MG63 (cell line): ENCODE measurements around the gene PELO. TPM values are rescaled to one million over a fixed set of nuclear protein-coding genes. Genes with fewer than 3 reads are reported as not detected.

Experiments used
- DNase-seq: peaks from one replicate; pipeline ENCODE4 v3.0.0-alpha.2; 2020
- H3K27me3 ChIP-seq: fragments of 250-450 bp; sonication (Bioruptor Pico); 2 replicates; pipeline ENCODE4 v1.5.1; 2020; ENCODE audit warnings: mild to moderate bottlenecking, moderate library complexity
- H3K36me3 ChIP-seq: fragments of 250-450 bp; sonication (Bioruptor Pico); 2 replicates; pipeline ENCODE4 v1.5.1; 2020; ENCODE audit warnings: mild to moderate bottlenecking, moderate library complexity
- H3K4me3 ChIP-seq: fragments of 250-450 bp; sonication (Bioruptor Pico); 2 replicates; pipeline ENCODE4 v1.5.1; 2020; ENCODE audit warnings: mild to moderate bottlenecking, moderate library complexity
- H3K9me3 ChIP-seq: fragments of 250-450 bp; sonication (Bioruptor Pico); 2 replicates; pipeline ENCODE4 v1.5.1; 2020; ENCODE audit warnings: mild to moderate bottlenecking, moderate library complexity
- total RNA-seq: library from RNA; depleted of rRNA; stranded (reverse); fragments of >200 nt; shearing (Covaris generic); gene quantifications from 2 replicates; pipeline ENCODE4 v1.2.3, GENCODE V29; 2014; ENCODE audit warnings: low replicate concordance; rRNA removed

The PELO gene
- total RNA-seq, 1 experiment from 2014 or later: 23.9 TPM

- H3K36me3 ChIP-seq: no peaks in the 10 kb centered on the region
- H3K27me3 ChIP-seq: no peaks in the 10 kb centered on the region
- no peaks in the 10 kb centered on the region for H3K9me3 ChIP-seq
- no peak for DNase-seq
- no peak overlapping the region for H3K4me3 ChIP-seq
These were observed 46.6 kb downstream of the PELO start for GRCh38 chr5:52834320-52834719.

DNA sequence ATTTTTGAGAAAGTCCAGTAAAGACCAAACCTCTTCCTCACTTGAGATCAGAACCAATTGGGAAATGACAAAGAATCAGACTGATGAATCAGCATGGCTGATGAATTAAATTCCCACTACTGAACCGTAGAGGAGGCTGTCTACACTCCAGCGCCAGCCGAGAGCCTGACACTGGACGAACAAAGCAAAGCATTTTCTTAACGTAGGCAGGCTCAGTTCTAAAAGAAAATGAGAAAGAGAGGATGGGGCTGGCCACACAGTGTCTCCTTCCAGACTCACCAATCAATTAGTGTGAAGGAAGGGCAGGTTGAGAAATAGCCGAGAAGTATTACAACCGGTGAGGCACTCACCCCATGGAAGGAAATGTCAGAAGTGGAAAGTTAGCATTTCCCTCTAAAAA lies 49.4 kb downstream of the PELO start:
- no peak for DNase-seq
- Histone ChIP-seq H3K36me3 (no peaks in the 10 kb centered on the region), H3K27me3 (no peaks in the 10 kb centered on the region), H3K9me3 (no peaks in the 10 kb centered on the region), H3K4me3 (no peak overlapping the region)

Other genes starting within 250 kb of the PELO start
- 0.69 and 1.4 TPM in 2 replicates for gene ITGA1, start within 50 bp of the PELO start, total RNA-seq
- 0.95 and 2.6 TPM in 2 replicates for gene ITGA2, start 201.4 kb downstream of the PELO start, total RNA-seq